PC-3 (cell line): ENCODE data around the gene MCU.

Source experiments
- EZH2 ChIP-seq: fragments of 300-600 bp; sonication (generic); IDR thresholded peaks from one replicate; pipeline ENCODE4 v1.6.1; 2017; ENCODE audit warnings: antibody characterized with exemption, mild to moderate bottlenecking, low read length; ENCODE audit not compliant: unreplicated experiment
- TF ChIP-seq, protein P1 (sequence below): fragments of 300-600 bp; sonication (generic); conservative IDR thresholded peaks from 2 replicates; pipeline ENCODE4 v1.5.1; 2017; ENCODE audit warnings: antibody characterized with exemption, low read depth, mild to moderate bottlenecking, low read length

- TF ChIP-seq EZH2: no peak
- TF ChIP-seq, protein P1, sequence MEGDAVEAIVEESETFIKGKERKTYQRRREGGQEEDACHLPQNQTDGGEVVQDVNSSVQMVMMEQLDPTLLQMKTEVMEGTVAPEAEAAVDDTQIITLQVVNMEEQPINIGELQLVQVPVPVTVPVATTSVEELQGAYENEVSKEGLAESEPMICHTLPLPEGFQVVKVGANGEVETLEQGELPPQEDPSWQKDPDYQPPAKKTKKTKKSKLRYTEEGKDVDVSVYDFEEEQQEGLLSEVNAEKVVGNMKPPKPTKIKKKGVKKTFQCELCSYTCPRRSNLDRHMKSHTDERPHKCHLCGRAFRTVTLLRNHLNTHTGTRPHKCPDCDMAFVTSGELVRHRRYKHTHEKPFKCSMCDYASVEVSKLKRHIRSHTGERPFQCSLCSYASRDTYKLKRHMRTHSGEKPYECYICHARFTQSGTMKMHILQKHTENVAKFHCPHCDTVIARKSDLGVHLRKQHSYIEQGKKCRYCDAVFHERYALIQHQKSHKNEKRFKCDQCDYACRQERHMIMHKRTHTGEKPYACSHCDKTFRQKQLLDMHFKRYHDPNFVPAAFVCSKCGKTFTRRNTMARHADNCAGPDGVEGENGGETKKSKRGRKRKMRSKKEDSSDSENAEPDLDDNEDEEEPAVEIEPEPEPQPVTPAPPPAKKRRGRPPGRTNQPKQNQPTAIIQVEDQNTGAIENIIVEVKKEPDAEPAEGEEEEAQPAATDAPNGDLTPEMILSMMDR: no peak
Observed at GRCh38 chr10:72801263-72801868, 109.4 kb downstream of the MCU start.
